ENCODE measurements around the gene PPM1J.
"Not testable (repeated sequence)": the region's sequence is repeated elsewhere in the genome, so short reads cannot be mapped to it uniquely, and the experiment has no call there.

Gene PPM1J, protein sequence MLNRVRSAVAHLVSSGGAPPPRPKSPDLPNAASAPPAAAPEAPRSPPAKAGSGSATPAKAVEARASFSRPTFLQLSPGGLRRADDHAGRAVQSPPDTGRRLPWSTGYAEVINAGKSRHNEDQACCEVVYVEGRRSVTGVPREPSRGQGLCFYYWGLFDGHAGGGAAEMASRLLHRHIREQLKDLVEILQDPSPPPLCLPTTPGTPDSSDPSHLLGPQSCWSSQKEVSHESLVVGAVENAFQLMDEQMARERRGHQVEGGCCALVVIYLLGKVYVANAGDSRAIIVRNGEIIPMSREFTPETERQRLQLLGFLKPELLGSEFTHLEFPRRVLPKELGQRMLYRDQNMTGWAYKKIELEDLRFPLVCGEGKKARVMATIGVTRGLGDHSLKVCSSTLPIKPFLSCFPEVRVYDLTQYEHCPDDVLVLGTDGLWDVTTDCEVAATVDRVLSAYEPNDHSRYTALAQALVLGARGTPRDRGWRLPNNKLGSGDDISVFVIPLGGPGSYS

DNA sequence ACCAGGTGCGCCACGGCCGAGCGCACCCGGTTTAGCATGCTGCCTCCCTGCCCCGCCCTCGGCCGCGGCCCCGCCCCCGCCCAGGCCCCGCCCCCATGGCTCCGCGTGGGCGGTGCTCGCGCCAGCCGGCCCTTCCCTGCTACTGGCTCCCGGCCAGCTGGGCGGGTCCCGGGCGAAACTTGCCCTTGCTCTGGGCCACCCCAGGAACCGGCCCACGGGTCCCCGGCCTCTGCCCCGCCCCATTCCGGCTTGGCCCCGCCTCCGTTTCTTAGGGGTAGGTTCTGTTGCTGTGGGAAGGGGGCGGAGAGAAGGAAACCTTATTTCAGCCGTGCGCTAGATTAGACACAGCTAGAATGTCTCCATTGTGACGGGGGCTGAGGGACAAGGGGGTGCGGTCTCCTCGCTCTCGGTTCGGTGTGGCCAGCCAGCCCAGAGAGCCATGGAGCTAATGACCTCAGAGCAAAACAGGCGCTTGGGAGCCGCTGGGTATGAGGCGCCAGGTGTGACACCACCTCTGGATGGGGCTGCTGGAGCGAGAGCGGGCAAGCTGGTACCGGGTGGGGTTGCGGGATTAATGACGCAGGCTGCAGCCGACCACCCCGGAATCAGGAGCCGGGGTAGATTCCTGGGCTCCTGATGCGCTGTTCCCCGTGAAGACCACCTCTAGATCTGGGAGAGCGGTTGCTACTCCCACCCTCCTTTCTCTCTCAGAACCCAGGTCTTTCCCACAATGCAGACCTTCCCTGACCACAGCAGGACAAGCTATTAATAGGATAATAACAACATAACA, at the start of gene PPM1J:
PPM1J (minus strand) TSS at position 69 of the 790 bp plus-strand sequence; CDS start at position 38, 31 bp downstream.
- peak; percentile 83 for DNase-seq (ENCODE audit: low read depth)

GRCh38 chr1:112762541-112763500, 47.7 kb upstream of the PPM1J start:
- no peak for DNase-seq (ENCODE audit: low read depth)

- no peak for DNase-seq (ENCODE audit: low read depth)
These were observed 46.8 kb upstream of the PPM1J start for GRCh38 chr1:112761714-112762480.

DNA sequence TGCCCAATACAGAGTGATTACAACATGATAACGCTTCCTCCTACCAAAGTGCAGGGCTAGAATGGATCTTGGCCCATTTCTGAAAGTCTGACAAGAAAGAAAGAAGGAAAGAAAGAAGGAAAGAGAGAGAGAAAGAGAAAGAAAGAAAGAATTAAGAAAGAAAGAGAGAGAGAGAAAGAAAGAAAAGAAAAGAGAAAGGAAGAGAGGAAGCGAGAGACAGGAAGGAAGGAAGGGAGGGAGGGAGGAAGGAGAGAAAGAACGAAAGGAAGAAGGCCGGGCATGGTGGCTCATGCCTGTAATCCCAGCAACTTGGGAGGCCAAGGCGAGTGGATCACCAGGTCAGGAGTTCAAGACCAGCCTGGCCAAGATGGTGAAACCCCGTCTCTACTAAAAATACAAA, 44.1 kb upstream of the PPM1J start:
- DNase-seq (ENCODE audit: low read depth), result no peak

- DNase-seq (ENCODE audit: low read depth), result no peak
These were observed 39.0 kb upstream of the PPM1J start for GRCh38 chr1:112754116-112754628.

DNA sequence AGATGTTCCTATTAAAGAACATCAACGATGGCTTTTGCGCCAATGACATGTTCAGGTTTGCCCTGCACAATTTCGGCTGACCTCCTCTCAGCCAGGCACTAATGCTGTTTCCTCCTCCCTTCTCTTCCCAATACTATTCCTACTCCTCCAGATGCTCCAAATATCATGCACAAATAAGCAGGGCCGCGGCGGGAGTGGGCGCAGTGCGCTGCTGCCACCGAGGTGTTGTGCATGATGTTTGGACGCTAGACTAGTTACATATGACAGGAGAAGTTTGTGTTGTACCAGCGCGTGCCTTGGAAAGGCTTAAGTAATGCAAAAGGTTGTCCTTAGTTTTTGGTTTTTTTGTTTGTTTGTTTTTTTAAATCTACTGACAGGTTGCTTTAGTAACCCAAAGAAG, 33.3 kb upstream of the PPM1J start:
- DNase-seq (ENCODE audit: low read depth), result no peak

- DNase-seq (ENCODE audit: low read depth), result no peak
These were observed 29.0 kb upstream of the PPM1J start for GRCh38 chr1:112744009-112744578.

GRCh38 chr1:112743174-112744008, 28.3 kb upstream of the PPM1J start:
- DNase-seq (ENCODE audit: low read depth), result no peak

GRCh38 chr1:112737573-112737972, 22.4 kb upstream of the PPM1J start:
- no peak for DNase-seq (ENCODE audit: low read depth)

- peak; percentile 80 for DNase-seq (ENCODE audit: low read depth)
These were observed 20.6 kb upstream of the PPM1J start for GRCh38 chr1:112735752-112736151.

DNA sequence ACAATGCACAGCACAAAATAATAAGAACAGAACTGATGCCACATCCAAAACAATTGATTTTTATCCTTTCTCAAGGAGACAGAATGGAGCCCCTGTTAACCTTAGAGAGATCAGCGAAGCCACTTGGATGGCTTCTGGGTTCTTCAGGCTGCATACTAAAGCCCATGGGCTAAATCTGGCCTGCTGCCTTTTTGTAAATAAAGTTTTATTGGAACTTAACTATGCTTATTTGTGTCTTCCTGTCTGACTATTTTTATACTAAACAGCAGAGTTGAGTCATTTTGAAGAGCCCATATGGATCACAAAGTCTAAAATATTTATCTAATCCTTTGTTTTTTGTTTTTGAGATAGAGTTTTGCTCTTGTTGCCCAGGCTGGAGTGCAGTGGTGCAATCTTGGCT, 16.3 kb upstream of the PPM1J start:
- no peak for DNase-seq (ENCODE audit: low read depth)

DNA sequence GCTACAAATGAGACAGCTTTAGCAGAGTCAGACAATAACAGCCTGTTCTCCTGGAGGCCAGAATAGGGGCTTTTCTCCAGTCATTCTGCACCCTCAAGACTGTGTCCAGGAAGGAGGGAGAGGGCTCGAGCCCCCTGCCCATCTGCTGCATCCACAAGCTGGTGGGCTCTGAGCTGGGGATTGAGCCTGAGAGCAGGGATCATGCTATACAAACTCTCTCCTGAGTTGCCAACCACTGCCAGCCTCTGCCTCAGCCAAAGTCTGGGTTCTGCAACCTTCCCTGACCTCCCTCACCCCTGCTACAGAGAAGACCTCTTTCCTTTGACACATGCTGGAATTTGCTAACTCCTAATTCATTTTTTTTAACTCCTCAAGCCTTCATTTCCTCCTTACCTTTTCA, 14.8 kb upstream of the PPM1J start:
- DNase-seq (ENCODE audit: low read depth), result no peak

DNA sequence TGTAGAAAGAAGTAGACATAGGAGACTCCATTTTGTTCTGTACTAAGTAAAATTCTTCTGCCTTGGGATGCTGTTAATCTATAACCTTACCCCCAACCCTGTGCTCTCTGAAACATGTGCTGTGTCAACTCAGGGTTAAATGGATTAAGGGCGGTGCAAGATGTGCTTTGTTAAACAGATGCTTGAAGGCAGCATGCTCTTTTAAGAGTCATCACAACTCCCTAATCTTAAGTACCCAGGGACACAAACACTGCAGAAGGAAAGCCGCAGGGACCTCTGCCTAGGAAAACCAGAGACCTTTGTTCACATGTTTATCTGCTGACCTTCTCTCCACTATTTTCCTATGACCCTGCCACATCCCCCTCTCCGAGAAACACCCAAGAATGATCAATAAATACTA, 13.9 kb upstream of the PPM1J start:
- DNase-seq (ENCODE audit: low read depth), result not testable (repeated sequence)

DNA sequence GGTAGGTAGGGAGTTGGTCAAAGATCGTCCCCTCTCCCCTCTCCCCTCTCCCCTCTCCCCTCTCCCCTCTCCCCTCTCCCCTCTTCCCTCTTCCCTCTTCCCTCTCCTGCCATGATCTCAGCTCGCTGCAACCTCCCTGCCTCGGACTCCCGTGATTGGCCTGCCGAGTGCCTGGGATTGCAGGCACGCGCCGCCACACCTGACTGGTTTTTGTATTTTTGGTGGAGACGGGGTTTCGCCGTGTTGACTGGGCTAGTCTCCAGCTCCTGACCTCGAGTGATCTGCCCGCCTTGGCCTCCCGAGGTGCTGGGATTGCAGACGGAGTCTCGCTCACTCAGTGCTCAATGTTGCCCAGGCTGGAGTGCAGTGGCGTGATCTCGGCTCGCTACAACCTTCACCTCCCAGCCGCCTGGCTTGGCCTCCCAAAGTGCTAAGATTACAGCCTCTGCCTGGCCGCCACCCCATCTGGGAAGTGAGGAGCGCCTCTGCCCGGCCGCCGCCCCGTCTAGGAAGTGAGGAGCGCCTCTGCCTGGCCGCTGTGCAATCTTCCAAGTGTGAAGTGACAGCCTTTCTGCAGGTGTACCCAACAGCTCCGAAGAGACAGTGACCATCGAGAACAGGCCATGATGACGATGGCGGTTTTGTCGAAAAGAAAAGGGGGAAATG, 13.3 kb upstream of the PPM1J start:
- not testable (repeated sequence) for DNase-seq (ENCODE audit: low read depth)

DNA sequence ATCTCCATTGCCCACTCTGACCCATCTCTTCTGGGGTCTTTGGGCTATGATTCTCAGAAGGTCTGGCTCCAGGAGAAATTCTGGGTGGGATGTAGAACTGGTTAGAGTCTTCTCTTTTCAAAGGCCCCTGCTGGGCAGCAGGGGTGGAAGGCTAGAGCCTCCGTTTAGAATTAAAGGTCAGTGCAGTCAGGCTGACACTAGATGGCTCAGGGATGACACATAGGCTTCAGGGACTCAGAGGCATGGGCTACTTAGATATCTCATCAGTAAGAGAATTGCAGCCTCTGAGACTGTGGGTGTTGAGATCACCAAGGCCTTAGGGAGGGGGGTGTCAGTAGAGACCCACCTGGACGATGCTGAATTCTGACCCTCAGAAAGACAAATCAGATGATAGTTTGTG, 12.6 kb upstream of the PPM1J start:
- peak; percentile 22 for DNase-seq (ENCODE audit: low read depth)

- not testable (repeated sequence) for DNase-seq (ENCODE audit: low read depth)
These were observed 9.1 kb upstream of the PPM1J start for GRCh38 chr1:112724240-112724639.

GRCh38 chr1:112723511-112723839, 8.3 kb upstream of the PPM1J start:
- DNase-seq (ENCODE audit: low read depth), result no peak

GRCh38 chr1:112722601-112723510, 7.7 kb upstream of the PPM1J start:
- no peak for DNase-seq (ENCODE audit: low read depth)
